SU-DHL-6 (cell line): ENCODE data around the gene LATS1.

Experiments used
- EZH2phosphoT487 ChIP-seq: fragments of 200-600 bp; sonication (generic), shearing (Covaris generic); conservative IDR thresholded peaks from 2 replicates; pipeline ENCODE4 v1.6.1; 2018; ENCODE audit warnings: mild to moderate bottlenecking, antibody characterized with exemption, low read length, moderate library complexity, mixed read lengths
- TF ChIP-seq, protein P1 (sequence below): fragments of 200-600 bp; sonication (generic); IDR thresholded peaks from one replicate; pipeline ENCODE4 v1.5.1; 2017; ENCODE audit warnings: antibody characterized with exemption, mild to moderate bottlenecking, low read length, moderate library complexity; ENCODE audit not compliant: insufficient read depth, poor library complexity, severe bottlenecking

DNA sequence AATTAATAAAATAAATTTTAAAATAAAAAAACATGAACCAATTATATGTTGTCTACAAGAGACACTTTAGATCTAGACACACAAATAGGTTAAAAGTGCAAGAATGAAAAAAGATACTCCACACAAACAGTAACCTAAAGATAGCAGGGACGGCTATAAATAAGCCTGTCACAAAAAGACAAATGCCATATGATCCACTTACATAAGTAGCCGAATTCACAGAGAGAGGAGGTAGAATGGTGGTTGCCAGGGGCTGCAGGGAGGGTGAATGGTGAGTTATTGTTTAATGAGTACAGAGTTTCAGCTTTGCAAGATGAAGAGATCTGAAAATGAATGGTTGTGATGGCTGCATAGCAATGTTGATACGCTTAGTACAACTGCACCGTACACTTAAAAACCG is 102.1 kb downstream of the LATS1 start:
- TF ChIP-seq, protein P1, sequence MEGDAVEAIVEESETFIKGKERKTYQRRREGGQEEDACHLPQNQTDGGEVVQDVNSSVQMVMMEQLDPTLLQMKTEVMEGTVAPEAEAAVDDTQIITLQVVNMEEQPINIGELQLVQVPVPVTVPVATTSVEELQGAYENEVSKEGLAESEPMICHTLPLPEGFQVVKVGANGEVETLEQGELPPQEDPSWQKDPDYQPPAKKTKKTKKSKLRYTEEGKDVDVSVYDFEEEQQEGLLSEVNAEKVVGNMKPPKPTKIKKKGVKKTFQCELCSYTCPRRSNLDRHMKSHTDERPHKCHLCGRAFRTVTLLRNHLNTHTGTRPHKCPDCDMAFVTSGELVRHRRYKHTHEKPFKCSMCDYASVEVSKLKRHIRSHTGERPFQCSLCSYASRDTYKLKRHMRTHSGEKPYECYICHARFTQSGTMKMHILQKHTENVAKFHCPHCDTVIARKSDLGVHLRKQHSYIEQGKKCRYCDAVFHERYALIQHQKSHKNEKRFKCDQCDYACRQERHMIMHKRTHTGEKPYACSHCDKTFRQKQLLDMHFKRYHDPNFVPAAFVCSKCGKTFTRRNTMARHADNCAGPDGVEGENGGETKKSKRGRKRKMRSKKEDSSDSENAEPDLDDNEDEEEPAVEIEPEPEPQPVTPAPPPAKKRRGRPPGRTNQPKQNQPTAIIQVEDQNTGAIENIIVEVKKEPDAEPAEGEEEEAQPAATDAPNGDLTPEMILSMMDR = no peak
- TF ChIP-seq EZH2phosphoT487 = no peak
